ENCODE measurements around the gene FEN1.
A peak's percentile ranks its signal among the peaks of the same experiment; 100 is the strongest.

The FEN1 gene

DNA sequence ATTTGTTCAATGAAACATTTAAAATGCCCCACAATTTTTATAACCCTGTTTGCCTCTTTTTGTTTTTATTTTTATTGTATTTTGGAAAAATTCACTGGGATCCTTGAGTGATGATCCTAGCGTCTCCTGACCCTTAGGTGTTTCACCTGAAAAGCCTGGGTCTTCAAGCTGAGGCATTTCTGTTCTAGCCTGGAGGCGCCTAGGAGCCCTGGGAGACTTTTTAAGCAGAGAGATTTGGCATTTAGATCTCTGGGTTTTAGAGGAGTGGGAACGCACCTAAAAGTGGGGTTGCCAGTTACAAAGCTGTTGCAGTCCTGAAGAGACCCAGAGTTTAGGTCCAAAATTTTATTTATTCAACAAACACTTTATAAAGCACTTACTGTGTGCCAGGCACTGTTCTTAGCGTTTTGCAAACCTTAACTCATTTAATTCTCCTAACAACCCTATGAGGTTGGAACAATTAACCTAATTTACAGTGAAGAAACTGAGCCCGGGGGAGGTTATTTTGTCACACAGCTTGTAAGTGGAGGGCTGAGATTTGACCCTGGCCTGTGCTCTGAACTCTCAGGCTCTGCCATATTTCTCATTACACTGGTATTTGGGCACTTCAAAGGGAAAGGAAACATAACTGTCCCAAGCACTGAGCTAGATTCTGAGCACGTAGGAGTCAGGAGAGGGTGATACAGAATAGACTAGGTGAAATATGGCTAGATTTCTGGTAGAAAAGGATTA, 24.9 kb downstream of the FEN1 start:
- DNase-seq (ENCODE audit: low read depth in 2 of 2, low spot score in 1 of 2), result no peak

DNA sequence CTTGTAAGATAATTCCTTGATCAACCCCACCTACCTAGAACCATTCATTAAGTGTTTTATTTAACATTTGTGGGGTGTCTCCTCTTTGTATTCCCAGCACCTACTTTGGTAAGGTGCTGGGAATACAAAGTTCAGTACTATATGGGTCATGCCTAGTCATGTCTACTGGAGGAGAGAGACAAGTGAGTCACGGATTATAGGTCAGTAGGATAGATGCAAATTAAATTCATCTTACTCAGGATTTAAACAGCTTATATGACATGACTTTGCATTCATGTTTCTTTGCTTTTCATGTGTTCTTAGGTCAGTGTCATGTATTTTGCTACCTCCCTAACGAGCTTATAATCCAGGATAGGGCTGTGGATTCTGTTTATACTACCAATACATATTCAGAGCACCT, 27.5 kb downstream of the FEN1 start:
- no peak for DNase-seq (ENCODE audit: low read depth in 2 of 2, low spot score in 1 of 2)

DNA sequence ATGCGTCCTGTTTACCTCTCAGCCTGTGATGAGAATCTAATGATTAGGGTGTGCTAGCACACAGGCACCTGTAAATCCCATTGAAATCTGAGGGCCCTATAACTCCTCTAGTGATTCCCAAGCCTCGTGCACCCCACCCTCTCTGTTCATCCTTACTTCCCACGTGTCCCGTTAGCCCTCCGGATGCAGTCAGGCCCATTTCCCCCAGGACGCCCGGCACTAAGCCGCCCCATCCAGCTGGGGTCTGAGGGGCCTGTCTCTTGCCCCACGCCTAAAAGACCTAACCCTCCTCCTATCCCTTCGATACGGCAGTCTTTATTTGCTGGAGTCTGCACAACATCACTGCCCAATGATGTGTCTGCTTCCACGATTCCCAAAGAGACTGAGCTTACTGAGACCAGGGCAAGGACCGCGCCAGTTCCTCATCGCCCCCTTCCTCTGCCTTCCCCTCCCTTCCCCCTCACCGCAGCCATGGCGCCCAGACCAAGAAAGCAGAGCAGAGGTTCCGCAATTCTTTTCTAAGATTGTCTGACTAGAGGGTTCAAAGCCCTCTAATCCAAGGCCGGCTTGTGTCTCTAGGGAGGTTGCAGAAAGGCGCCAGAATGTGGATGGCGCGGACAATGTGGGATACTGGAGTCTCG, 34.3 kb downstream of the FEN1 start:
- DNase-seq (ENCODE audit: low read depth in 2 of 2, low spot score in 1 of 2), result no peak

DNA sequence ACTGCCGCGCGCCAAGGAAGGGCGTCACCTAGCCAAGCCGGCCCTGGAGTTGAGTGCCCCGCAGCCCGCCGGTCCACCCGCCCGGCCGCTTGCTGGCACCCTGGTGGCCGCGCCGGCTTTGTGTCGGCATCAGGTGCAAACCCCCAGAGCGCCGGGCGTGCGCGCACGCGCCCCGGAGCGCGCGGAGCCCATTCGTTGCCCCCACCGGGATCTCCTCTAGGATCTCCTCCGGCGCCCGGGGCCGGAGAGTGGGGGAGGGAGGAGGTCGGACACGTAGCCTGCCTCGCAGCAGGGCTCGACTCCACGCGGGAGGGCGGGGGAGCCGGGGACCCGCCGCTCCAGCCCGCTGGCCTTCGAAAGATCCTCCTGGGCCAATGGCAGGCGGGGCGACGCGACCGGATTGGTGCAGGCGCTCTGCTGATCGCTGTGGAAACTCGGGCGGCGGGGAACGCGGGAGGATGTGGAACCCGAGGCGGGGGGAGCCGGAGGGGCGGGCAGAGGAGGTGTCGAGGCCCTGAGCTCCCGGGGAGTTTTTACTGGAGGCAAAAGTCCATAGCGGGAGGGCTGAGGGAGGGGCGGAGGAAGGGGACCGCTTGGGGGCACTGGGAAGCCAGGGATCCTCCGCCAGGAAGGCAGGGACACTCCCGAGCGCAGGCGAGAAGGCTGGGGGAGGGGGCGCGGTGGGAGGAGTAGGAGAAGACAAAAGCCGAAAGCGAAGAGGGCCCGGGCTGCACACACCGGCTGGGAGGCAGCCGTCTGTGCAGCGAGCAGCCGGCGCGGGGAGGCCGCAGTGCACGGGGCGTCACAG, 35.1 kb downstream of the FEN1 start, which contains the start of gene FADS2:
FADS2 (plus strand) TSS at position 730 of the 808 bp plus-strand sequence. CDS start 91 bp downstream, outside the sequence.
- DNase-seq (ENCODE audit: low read depth in 2 of 2, low spot score in 1 of 2), result peak; percentile 19 to 41

DNA sequence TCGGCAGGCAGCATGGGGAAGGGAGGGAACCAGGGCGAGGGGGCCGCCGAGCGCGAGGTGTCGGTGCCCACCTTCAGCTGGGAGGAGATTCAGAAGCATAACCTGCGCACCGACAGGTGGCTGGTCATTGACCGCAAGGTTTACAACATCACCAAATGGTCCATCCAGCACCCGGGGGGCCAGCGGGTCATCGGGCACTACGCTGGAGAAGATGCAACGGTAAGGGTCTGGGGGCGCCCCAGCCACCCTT, 35.6 kb downstream of the FEN1 start:
- DNase-seq (ENCODE audit: low read depth in 2 of 2, low spot score in 1 of 2), result no peak

DNA sequence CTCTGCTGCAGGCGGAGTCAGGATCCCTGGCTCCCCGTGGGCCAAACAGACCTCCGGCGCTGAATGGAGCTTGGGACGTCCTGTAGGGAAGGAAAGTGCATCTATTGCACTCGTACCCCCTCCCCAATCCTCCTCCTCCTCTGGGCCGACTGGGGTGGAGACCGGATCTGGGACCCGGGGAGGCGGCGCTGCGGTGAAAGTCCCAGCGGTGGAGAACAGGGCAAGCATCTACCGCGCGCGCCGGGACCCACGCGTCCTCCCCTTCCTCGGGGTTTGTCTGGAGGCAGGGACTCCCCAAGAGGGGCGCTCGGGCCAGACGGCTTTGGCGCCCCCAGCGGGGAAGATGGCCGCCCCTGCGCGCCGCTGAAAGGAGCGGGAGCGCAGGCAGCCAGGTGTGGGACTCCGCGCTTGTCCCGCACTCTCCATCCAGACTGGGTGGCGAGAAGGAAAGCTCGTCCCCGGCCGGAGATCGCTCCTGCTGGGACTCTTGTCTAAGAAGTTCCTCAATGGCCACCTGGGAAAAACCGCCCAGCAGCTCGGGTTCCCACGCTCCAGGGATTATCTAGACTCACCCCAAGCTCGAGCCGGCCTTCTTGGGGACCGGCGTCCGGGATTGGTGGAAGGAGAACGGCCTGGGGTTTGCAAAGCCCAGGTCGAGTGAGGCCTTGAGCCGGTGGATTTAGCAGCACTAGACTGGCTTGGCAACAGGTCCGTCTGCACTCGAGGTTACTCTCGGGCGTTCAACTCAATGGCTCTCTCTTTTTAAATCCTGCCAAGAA, 36.1 kb downstream of the FEN1 start:
- DNase-seq (ENCODE audit: low read depth in 2 of 2, low spot score in 1 of 2), result no peak

DNA sequence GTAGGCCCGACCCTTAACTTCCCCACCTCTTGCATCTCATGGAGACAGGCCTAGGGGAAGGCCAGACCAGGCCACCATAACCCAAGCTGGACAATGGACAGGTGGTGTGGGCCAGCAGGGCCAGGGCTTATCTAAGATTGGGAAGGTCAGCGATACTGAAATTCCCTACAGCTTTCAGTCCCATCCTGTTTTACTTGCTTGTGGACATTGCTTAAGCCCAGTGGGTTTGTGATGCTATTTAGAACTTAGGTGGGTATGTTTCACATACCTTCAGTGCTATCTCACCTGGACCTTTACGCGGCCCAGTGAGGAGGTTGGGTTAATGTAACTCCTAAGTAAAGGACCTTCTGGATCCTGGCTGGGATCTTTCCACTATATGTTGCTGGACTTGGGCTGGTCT, 37.1 kb downstream of the FEN1 start:
- DNase-seq (ENCODE audit: low read depth in 2 of 2, low spot score in 1 of 2), result no peak

DNA sequence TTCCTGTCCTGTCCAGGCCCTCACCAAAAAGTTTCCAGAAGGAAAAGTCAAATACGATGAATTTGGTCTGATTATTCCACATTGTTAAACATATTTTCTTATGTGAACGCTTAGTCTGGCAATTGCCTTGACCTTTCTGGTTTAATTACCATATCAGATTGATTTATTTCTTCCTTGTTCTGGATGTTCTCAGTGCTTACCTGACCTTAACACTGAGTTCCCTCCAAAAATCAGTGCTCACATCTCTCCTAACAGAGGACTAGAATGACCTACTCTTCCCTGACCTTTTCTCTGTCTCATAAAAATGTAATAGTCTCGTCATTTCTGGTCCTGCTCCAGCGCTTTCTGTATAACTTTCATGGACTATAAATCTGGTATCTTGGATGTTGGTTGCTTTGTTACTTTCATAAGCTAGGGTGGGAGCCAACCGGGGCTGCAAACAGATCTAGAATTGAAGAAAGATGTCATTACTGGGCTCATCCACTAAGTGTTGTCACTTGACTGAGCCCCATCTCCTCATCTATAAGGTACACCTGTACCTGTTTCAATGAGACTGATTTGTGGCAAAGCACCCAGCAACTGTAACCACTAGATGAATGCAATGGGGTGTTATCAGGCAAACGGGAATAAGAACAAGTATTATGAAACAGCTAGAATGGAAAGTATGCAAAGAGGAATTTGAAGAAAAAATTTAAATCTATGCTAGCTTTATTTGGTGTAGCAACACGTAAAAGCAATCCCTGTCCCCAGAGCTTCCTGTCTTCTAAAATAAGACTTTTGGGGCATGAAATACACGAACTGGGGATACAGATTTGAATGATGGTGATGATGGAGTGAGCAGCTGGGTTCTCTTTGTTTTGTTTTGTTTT, 37.8 kb downstream of the FEN1 start:
- DNase-seq (ENCODE audit: low read depth in 2 of 2, low spot score in 1 of 2), result no peak

DNA sequence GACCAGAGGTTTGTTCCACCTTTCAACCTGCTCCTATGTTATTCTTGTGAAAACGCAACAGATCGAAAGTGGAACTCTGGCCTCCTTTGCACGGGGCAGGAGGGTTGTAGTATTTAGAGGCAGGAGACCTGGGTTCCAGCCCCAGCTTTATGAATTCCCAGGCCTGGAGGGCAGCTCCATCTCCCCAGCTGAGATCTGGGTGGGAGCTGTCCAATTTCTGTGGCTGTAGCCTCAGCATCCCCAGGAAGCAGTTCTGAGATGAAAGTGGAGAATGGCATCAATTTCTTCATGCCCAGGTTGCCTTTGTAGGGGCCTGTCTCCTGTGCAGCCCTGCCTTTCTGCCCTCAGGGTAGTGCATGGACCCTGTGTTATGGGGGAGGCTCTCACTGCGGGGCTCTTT, 39.5 kb downstream of the FEN1 start:
- no peak for DNase-seq (ENCODE audit: low read depth in 2 of 2, low spot score in 1 of 2)

DNA sequence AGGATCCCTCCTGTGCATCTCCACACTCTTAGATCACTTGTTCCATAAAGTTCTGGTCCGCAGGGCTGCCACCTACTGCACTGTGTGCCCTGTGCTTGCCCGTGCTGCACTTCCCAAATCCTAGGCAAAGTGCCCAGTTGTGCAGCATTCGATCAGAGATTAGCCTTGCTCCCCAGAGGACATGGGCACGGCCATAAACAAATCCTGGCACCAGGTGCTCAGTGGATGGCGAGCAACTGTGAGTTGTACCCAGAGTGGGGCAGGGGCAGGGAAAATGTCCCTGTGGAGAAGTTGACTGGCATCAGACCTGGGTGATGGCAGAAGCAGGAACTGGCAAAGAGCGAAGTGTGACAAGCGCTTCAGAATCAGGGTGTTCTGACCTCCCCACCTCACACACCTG, 40.0 kb downstream of the FEN1 start:
- DNase-seq (ENCODE audit: low read depth in 2 of 2, low spot score in 1 of 2), result no peak

DNA sequence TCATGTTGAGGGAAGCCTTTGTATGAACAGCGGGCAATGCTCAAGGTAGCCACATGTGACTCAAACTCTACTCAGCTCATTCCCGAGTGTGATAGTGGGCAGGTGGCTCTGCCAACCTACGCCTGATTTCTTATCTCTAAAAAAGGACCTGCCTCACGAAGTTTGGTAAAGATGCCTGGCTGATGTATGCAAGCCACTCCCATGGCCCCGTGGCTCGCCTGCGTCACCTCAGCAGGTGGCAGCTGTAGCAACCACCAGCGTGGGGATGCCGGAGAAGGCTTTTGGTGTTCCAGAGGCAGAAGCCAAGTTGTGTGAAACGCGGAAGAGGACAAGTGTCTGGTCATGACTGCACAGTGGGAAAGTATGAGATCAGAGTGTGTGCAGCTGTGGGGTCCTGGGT, 40.8 kb downstream of the FEN1 start:
- no peak for DNase-seq (ENCODE audit: low read depth in 2 of 2, low spot score in 1 of 2)

DNA sequence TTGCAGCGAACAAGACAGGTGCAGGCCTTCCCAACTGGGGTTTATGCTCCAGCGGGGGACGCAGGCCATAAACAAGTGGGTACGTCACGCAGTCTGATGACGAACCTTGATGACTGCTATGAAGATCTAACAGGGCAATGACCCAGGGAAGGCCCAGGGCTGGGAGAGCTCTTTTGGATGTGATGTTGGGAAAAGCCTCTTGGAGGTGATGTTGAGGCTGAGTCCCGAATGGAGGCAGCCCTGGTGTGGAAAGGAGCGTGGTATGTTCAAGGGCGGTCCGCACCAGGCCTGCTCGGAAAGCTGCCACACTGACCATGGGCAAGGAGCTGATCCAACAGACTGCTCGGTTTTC, 41.2 kb downstream of the FEN1 start:
- no peak for DNase-seq (ENCODE audit: low read depth in 2 of 2, low spot score in 1 of 2)

DNA sequence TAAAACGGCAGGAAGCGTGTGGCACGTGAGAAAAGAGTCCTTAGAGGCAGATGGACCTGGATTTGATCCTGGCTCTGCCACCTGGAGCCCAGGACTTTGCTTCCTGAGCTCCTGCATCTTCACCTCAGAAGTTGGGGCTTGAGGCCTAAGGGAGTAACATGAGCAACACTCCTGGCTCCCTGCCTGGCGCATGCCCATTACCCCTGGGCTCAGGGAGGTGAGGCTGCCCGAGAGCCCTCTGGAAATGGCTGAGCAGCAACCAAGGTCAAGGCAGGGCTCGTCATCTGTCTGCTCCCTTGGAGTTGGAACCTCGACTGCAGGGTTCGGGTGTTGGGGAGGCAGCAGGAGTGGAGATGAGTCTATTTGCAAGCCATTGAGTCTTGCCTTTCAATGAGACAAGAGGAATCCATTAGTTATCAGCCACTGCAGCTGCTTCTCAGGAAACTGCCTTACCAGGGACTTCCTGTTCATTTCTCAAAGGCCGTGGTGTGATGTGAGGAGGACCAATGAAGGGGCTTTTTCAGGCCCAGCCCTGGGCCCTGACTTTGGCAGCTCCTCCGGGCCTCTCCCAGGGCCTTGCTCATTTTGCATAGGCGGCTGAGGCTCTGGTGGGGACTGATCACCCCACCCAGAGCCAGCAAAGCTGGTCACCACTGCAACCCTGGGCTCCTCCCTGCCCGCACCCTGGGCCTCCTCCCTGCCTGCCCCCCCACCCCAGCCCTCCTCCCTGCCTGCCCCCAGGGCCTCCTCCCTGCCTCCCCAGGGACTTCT, 41.8 kb downstream of the FEN1 start:
- peak in 1 of 2 donors; percentile 22 for DNase-seq (ENCODE audit: low read depth in 2 of 2, low spot score in 1 of 2)

DNA sequence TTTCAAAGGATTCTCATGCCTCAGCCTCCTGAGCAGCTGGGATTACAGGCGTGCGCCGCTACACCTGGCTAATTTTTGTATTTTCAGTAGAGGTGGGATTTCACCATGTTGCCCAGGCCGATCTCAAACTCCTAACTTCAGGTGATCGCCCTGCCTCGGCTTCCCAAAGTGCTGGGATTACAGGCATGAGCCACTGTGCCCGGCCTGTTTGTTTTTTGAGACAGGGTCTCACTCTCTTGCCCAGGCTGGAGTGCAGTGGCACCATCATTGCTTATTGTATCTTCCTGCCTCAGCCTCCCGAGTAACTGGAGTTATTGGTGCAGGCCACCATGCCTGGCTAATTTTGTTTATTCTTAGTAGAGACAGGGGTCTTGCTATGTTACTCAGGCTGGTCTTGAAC, 43.5 kb downstream of the FEN1 start:
- DNase-seq (ENCODE audit: low read depth in 2 of 2, low spot score in 1 of 2), result no peak

DNA sequence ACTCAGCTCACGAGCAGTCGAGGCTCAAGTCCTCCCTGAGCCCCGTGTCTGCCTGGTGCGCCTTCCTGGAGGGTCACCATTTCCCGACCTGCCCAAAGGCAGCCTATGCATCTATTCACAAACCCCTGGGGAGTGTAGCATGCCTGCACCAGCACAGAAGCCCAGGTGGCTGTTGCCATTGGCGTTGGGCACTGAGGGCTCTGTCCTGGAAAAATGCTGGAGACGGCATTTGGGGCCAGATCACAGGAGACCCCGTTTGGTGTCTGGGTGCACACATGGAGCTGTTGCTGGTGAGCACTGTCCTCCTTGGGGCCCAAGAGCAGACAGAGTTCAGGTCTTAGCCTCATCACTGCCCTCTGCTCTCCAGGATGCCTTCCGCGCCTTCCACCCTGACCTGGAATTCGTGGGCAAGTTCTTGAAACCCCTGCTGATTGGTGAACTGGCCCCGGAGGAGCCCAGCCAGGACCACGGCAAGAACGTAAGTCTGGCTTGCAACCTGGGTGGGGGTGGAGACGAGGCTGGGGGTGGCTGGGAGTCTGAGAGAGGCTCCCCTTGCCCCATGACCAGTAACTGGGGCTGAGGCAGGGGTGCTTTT, 44.8 kb downstream of the FEN1 start:
- no peak for DNase-seq (ENCODE audit: low read depth in 2 of 2, low spot score in 1 of 2)

DNA sequence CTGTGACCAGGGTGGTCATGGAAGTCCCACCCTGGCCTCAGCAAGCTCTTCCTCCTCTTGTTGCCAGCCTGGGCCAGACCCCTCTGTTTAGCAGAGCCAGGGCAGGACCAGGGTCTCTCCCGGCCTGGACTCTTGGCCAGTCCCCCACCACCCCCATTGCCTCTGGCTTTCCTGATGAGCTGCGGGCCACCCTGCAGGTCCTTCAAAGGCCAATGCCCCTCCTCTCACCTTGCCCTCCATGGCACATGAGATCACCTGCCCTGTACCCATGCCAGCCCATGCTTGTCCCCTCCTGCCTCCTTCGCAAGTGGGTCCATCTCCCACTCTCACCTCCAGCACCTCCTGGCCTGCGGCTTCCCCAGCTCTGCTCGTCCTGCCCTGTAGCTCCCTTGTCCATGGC, 45.8 kb downstream of the FEN1 start:
- DNase-seq (ENCODE audit: low read depth in 2 of 2, low spot score in 1 of 2), result no peak

DNA sequence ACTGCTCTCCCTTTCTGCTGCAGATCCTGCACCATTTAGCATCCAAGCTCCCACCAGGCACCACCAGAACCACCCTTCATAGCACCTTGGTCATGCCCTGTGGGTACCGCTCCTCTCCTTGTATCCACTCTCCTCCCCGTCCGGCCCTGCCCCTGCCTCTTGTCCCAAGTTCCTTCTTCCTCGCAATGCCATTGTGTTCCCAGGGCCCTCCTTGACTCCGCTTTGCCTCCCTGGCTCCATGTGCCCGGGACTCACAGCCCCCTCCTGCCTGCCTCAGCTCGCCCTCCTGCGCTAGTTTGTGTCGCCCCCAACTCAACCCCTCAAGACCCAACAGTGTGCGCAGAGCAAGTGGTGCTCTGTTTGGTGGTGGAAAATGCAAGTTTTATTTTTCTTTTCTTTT, 46.2 kb downstream of the FEN1 start:
- no peak for DNase-seq (ENCODE audit: low read depth in 2 of 2, low spot score in 1 of 2)

DNA sequence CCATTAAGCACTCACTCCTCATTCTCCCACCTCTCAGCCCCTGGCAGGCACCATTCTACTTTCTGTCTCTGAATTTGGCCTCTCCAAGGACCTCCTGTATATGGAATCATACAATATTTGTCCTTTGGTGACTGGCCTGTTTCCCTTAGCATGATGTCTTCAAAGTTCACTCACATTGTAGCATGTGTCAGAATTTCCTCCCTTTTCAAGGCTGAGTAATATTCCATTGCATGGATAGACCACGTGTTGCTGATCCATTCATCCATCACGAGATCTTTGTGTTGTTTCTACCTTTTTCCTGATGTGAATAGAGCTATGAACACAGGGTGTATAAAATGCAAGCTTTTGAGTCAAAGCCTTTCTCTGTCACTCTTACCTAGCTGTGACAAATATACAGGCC, 47.0 kb downstream of the FEN1 start:
- no peak for DNase-seq (ENCODE audit: low read depth in 2 of 2, low spot score in 1 of 2)

DNA sequence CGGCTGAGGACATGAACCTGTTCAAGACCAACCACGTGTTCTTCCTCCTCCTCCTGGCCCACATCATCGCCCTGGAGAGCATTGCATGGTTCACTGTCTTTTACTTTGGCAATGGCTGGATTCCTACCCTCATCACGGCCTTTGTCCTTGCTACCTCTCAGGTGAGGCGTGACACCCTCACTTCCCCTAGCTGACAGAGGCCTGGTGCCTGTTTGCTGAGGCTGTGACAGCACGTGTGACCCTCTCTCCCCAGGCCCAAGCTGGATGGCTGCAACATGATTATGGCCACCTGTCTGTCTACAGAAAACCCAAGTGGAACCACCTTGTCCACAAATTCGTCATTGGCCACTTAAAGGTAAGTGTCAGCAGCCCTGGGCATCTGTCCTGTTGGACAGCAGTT, 47.7 kb downstream of the FEN1 start:
- DNase-seq (ENCODE audit: low read depth in 2 of 2, low spot score in 1 of 2), result no peak

Measured in stimulated activated CD8-positive, alpha-beta memory T cell treated with anti-CD3 and anti-CD28 coated beads, Interleukin-4, amount 100 ng/mL, for 1 hour (primary cell).